Measurements from ENCODE around the gene SCFD2.
A peak's percentile ranks its signal among the peaks of the same experiment; 100 is the strongest.

Gene SCFD2

DNA sequence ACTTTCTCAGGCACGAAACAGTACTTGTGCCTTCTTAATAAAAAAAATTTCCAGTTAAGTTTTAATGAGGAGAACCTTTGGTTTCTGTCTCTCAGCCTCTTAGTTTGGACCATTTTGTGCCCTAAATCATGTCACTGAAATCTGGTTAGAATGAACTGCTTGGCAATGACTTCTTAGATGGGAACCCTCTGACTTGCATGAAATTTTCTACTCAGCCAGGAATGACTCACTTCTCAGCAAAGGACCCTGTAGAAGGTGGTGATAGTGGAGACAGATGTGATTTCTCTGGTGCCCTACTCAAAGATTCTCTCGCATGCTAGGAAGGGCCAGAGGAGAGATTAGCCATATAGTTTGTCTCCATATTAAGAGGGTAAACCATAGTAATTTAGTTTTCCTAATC lies 453.3 kb downstream of the SCFD2 start:
- peak; percentile 10 for DNase-seq

DNA sequence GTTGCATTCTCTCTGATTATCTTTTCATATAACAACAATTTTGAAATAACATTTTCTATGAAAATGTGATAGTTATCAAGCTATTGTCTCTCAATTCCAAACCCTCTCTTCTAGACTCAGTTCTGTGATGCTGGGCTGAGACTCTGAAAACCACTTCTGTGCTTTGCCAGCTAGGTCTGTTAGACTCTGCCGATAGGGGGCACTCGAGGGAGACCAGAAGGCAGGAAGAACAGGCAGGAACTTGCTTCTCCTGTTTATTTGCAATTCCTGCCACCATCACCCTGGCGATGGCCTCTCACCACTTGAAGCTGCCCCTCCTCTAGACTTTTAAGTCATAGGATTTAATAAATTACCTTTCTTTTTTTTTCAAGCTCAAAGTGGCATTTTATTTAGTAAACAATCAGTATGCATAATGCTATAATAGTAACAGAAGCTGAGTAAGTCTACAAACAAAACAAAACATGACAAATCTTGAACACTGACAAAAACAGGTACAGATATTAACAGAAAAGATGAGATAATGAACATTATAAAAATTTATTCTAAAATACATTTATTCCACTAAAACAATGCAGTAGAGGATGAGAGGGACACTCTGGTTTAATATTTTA lies 454.1 kb downstream of the SCFD2 start:
- DNase-seq: peak; percentile 68

DNA sequence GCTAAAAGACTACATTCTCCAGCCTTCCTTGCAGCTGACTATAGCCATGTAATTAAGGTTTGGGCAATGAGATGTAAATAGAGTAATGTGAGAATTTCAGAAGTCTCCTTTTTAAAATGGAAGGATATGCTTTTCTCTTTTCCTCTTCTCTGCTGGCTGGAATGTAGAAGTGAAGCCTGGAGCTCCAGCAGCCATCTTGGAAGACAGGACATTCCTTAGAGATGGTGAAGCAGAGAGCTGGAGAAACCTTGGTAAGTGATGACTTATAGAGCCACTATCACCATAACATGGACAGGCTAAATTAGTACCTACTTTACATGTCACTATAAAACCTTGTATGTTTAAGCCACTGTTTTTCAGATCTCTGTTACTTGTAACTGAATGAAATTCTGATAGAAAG lies 455.7 kb downstream of the SCFD2 start:
- peak; percentile 4 for DNase-seq

DNA sequence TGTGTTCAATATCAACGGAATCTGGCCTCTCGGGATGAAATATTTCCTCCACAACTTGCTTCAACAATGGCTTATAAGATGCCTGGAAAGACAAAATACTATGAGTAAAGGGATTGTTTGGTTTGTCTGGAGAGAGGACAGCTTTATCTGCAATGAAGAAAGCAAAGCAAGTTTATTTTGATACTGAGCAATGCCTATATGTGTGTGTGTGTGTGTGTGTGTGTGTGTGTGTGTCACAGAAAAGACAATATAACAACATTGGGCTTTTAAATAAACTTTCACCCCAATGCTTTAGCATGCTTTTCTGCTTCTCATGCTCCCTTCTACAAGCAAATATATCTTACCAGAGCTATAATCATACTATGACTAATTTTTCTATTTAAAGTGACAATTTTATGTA lies 458.4 kb downstream of the SCFD2 start:
- no peak for DNase-seq

DNA sequence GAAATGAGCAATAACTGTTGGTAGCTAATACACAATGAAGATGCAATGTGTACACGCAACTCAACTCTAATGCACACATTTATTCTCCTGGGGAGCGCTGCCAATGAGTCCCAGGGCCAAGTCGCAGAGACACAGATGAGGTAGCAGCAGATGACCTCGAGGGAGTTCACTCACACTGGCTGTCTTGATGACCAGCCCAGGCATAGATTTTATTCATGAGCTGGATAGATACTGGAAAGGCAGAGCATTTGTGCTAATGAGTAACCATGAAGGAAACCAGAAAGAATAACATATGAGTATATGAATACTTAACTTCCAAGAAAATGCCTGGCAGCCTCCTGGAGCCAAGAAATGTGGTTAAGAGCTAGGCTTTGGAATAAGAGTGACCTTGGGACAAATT lies 461.4 kb downstream of the SCFD2 start:
- DNase-seq: no peak

DNA sequence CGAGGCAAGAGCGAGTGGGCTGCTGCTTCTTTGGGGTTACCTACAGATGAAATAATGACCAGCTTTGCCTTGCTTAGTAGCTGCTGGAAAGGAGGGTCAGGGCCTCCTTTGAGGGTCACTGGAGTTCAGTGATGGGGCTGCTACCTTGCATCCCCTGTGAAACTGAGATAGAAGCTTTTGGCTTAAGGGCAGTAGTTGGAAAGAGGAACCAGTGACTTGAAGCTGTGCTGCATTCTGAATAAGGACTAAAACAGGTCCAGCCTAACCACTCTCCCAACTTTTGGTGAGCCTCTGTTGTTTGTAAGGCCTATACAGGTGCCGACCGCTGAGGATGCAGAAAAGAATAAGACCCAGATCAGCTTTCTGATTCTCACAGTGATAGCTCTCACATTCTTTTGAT lies 462.6 kb downstream of the SCFD2 start:
- no peak for DNase-seq

DNA sequence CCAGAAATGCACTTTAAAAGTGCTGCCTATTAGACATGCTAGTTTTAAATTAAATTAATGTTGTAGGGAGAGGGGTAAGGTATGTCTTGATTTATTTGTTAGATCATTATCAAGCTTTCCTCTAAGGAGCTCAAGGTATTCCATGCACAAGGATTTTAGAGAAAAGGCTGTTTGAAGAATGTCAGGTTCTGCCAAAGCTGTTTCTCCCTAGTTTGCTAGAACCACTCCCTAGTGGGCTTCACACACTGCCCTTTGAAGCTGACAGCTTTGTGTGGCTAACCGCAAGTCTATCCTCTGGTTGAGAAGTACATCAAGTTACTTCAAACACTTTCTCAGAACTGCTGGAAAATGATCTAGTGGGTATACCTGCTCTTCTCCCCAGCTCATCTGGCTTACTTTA lies 471.4 kb downstream of the SCFD2 start:
- no peak for DNase-seq

DNA sequence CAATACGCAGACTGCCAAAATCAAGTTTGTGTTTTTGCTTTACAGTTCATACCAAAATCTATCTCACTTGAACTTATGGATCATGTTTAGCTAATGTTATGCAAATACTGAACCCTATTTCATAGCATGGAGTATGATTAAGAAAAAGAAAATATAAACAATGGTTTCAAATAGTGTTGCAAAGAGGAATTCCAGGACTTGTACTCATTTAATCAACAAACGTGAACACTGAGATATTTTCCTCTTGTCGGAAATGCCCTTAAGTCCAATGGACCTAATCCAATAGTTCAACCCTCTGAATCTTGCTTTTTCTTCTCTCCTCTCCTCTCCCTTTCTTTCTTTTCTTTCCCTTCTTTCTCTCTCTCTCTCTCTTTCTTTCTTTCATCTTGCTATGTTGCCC lies 473.0 kb downstream of the SCFD2 start:
- DNase-seq: no peak

DNA sequence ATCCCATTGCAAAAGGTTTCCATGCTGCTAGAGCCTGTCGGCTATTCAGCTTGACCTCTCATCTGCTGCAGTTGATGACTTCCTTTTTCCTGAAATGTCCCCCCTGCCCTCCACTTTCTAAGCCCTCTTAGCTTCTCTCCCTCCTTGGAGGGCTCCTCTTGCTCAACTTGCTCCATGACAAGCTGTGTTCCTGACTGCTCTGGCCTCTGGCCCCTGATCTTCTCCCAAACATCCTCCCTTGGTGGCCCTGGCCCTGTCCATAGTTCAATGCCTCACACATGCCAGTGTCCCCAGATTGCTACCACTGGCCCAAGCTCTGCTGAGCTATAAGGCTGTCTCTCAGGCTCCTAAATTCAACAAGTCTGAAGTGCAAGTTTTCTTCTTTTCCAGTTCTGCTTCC lies 474.1 kb downstream of the SCFD2 start:
- DNase-seq: no peak

DNA sequence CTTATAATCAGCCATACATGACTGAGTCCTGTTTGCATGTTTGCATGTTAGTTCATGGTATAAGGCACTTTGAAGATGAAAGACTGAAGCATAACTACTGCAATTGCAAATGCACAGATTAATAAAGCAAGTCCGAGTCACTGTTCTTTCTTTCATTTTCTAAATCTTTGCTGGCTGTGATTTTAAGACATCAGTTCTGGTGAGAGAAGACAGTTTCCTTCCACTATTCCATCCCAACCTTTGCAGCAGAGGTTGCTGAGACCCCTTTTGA lies 475.4 kb downstream of the SCFD2 start:
- DNase-seq: no peak

DNA sequence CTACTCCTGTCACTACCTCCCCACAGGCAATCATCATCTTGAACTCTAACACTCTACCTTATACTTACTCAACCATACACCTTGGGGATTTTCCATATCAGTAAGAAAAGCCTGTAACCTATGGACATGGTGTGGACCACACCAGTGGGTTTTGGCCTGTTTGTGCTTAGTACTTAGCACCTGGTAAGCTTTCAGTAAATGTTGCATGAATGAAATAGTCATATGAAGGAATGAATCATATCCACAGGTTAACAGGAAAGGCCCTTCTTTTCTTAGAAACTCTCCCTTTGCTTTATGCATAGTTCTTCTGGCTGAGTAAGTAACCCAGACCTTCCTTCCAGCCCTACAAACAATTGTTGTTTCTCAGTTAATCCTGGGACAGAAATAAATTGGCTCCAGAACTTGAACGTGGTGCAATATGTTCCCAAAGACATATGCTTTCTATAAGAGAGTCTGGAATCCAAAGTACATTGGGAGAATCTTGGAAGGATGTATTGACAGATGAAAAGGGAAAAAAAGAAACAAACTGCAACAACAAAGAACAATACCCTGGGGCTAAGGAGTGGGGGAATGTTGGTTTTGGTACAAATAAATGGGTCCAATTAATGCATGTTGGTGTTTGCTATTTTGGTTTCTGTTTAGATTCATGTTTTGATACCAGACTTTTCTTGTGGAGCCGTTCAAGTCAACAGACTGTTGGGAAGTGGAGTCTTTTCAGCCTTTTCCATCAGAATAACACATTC lies 475.9 kb downstream of the SCFD2 start:
- DNase-seq: no peak

DNA sequence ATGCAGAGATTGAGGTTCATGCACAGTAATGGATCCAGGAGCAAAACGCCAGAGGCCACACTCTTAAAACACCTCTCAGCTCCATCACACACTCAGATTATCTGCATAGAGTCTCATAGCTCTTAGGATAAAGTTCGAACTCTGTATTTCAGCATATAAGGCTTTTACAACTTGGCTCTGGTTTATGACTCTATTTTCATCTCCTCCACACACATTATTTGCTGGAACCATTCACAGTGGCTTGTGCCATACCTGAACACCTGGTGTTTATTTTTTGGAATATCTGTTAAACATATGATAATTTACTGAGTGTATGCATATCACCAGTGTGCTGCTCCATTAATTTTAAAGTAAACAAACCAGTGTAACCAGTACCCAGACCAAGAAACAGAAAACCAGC lies 476.5 kb downstream of the SCFD2 start:
- no peak for DNase-seq

DNA sequence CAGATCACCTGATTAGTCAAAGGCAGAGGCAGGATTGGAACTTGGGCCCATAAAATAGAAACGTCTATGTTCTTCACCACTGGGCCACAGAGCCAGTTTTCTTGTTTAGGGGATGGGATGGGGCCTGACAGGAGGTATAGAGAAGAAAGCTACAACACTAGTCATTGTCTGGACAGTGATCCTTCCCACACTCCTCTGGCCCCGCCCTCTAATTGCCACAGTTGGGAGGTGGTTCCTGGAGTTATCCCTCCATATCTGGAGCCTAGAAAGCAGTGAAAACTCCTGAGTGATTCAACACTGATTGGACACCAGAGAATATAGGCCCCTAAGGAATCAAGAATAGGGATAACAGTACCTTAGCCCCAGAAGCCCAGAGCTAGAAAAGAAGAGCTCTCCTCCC lies 480.9 kb downstream of the SCFD2 start:
- no peak for DNase-seq

DNA sequence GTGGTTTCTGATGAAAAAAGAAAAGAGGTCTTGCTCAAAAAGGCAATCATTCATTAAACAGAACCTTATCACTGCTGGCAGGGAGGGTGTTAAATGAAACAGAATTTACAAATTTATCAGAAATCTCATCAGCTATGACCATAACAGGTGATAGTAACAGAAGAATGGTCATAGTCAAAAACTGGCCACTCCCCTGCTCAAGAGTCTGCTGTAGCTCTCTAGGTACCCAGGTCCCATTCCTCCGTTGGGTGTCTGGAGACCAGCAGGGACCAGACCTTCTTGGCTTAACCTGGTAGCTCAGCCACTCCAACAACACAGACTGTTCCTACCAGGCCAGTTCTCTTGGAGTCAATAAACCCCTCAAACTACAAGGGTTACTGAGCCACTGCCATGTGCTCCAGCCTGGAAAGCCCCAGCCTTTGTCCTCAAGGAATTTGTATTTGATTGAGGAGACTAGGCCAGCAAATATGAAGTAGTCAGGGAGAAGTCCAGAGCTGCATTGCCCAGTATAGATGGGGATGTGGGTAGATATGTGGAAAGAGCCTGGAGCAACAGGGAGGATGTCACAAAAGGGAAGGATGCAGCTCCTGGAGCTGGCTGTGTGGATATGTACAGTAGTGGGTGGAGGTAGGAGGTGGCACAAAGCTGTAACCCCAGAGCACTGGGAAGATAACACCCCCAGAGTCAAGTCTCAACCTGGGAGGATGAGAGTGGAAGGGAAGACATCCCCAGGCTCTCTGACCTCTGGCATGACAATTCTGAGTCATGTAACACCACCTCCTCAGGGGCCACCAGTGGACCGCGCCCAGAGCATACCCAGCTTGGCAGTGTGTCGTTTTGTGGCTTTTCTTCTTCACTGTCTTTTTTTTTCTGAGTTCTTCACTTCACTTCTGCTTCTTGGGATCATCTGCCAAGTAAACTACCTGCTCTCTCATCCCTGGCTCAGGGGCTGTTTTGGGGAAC lies 481.9 kb downstream of the SCFD2 start:
- DNase-seq: peak; percentile 11

DNA sequence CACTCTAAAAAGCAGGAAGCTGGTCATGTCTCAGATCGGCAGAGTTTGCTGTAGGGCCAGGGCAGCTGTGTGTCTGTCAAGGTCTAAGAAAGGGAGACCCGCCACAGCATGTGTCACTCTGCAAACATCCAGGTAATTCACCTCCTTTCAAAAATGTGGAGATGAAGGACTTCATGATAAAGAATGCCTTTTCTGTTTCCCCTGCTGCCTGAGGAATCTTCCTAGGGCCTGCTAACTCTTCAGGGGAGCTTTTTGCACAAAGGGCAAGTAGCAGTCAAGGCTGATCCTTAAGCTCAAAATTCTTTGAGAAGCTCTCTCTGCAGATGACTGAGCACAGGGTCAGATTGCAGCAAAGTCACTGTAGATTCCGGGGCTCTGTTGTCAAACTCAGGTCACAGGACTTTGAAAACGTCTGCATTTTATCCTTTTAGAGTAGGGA lies 482.7 kb downstream of the SCFD2 start:
- no peak for DNase-seq

DNA sequence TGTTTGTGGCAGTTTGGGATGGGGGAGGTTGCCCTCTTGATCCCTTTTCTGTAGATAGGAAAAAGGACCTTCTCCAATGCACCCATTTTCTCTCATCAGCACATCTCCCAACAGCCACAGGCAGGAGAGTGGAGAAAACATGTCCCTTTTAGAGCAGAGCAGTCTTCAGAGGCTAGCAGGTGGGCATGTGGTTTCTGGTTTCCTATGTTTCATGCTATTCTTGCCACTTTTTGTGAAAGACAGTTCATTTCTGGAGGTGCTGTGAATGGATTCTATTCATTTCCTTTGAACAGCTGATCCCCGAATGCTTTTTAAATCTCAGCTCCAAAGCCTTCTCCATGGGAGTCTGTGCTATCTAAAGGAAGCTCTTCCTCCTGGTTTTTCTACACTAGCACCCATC lies 484.9 kb downstream of the SCFD2 start:
- no peak for DNase-seq

DNA sequence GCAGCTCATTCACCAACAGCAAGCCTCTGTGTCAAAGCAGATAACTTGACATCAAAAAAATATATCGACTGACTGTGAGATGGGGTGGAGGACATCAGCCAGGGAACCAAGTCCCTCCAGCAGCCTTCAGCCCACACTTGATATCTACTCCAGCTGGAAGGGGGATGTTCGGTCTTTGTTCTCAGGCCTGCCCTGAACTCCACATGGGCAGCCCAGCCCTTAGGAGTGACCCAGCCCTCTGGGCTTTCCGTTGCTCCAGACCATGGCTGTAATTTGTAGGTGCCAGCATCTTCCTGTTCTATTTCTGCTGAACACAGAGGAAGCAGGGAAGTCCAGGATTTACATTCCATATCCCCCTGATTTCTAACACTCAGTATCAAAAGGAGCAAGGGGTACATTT lies 486.4 kb downstream of the SCFD2 start:
- DNase-seq: no peak

DNA sequence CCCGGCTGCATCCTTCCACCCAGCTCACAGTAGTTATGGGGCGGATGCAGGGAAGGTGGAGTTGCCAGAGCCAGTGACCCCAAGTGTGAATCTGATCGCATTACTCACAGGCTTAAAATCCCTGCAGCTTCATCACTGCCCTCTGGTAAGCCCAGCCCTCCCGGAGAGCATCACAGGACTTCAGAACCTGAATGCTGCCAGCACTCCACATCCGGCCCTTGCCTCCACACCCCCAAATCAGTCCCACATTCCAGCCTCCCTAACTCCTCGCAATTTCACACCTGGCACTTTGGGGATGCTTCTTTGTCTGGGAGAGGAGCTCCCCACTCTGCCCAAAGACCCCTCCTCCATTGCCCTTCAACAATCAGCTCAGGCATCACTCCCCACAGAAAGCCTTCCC lies 488.2 kb downstream of the SCFD2 start:
- no peak for DNase-seq

DNA sequence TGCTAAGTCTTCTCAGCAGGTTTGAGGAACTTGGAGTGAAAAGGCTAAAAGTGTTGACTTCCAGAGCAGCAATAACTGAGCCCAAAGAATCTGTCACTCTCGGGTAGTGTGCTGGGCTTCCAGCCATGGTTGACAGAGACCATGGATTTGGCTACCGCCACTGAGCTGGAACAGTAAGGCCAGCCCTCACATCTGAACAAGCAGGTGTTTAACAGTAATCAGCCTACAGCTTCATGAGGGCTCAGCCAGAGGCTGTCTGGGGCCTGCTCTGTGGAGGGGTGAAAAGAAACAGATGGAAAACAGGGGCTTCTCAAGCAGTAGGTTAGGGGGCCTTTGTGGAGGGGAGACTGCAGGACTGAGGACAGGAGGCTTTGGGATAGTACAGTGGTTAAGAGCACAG lies 488.8 kb downstream of the SCFD2 start:
- DNase-seq: no peak

DNA sequence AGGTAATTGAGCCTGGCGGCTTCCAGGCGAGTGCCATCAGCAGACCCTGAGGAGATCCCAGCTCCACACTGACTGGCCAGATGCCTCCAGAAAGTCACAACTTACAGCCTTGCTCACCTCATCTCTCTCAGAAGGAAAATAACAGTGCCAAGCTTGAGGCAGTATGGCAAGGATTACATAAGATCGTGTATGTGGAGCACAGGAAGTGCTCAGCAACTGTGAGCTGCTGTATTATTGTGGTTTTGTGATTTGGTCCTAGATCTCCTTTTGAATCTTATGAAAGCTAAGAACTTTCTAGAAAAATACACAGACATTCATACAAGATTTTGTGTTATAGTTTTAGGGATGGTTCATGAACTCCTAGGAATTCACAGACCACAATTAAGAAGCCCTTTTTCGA lies 489.8 kb downstream of the SCFD2 start:
- no peak for DNase-seq

DNA sequence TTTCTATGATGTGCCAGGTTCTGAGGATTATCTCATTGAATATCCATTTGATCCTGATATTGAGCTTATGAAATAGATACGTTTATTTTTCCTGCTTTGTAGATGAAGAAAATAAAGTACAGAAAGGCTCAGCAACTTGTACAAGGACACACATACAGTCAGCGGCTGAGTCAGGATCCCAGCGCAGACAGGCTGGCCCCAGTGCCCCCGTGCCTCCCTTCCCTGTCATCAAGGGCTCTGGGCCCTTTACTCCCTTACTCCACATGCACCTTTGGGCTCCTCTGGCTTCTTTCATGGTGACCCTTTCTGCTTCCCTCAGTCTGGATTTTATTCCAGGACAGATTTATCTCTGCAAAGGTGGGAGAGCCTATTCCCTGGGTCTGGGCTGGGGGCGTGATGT lies 490.9 kb downstream of the SCFD2 start:
- no peak for DNase-seq

DNA sequence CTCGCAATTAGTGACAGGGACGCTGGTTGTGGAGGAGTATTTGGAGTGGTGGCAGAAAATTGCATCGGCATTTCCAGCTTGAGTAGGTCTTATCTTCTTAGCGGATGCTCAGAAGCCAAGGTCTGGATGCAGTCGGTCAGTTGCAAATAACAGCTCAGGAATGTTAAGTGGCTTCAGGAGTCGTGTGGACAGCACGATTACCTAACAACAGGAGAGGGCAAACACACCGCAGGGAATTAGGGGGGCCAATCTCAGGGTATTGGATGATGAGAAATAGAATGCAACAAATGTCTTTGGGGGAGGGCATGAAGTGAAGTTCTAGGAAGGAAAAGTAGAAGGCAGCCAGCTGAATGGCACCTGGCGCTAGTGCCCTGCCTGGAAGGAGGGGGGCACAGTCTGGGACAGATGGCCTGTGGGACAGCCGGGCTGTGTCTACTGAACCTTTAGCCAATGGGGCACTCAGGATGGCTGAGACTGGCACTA lies 492.0 kb downstream of the SCFD2 start:
- no peak for DNase-seq

DNA sequence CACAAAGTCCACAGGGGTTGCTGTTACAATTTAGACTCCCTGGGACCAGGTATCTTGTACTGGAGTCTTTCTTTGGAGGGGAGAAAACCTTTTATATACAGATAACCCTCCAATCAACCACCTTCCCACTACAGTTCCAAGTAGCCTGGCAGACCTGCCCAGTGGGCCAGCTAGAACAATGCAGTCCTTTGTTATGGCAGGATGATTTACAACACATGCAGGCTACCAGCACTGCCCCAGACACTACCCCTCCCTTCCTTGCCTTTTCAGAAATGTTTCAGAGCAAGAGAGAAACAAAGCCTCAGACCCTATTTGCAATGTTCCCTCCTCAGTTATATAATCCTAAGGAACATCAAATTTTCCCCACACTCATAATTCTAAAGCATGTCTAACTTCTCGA lies 492.7 kb downstream of the SCFD2 start:
- no peak for DNase-seq

DNA sequence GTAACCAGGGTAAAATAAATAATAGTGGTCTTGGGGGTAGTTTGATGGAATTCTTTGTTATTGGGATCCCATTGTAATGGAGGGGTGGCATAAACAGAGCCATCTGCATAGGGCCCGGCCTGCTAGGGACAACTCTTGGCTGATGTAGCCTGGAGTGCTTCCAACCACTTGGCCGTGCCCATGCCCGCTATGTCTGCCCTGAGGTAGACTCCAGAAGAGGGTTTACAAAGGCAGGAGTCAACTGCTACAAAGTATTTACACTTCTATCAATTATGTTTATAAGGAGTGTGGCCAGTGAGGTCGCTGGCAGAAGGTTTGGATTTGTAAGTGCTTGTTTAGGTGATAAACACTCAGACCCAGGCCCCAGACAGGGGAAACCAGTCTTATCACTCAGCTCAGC lies 495.6 kb downstream of the SCFD2 start:
- DNase-seq: no peak

Data from EL (cell line).